Neural cell (in vitro differentiated cells): Measurements from ENCODE around the gene BPTF. TPM values are rescaled to one million over a fixed set of nuclear protein-coding genes. Genes with fewer than 3 reads are reported as not detected.
"Not testable (repeated sequence)": the region's sequence is repeated elsewhere in the genome, so short reads cannot be mapped to it uniquely, and the experiment has no call there.

ENCODE experiments used
- H2AFZ ChIP-seq: fragments of 200-600, 300-800 bp; sonication (generic), shearing (Covaris generic); 2 replicates; pipeline ENCODE4 v1.6.0; 2014; ENCODE audit warnings: low read depth, mild to moderate bottlenecking, antibody characterized with exemption, low read length, moderate library complexity
- H3F3A ChIP-seq: fragments of 200-600 bp; shearing (Covaris generic); 2 replicates; pipeline ENCODE4 v1.6.1; 2016; ENCODE audit warnings: mild to moderate bottlenecking, moderate library complexity, mixed read lengths, antibody characterized with exemption, low read length; ENCODE audit not compliant: insufficient read depth, poor library complexity, severe bottlenecking
- H3K27ac ChIP-seq: fragments of 200-600, 300-800 bp; sonication (generic), shearing (Covaris generic); 2 replicates; pipeline ENCODE4 v1.5.1; 2014; ENCODE audit warnings: mild to moderate bottlenecking, low read length, moderate library complexity
- H3K27me3 ChIP-seq: fragments of 300-800, 200-600 bp; sonication (generic), shearing (Covaris generic); 2 replicates; pipeline ENCODE4 v1.6.0; 2014; ENCODE audit warnings: mild to moderate bottlenecking, low read depth, low read length, moderate library complexity; ENCODE audit not compliant: insufficient read depth
- H3K36me3 ChIP-seq: fragments of 300-800, 200-600 bp; sonication (generic), shearing (Covaris generic); 2 replicates; pipeline ENCODE4 v1.5.1; 2014; ENCODE audit warnings: mild to moderate bottlenecking, antibody characterized with exemption, low read length, moderate library complexity; ENCODE audit not compliant: insufficient read depth
- H3K4me2 ChIP-seq: fragments of 300-800, 200-600 bp; sonication (generic), shearing (Covaris generic); 2 replicates; pipeline ENCODE4 v1.6.0; 2014; ENCODE audit warnings: mild to moderate bottlenecking, low read length
- H3K4me3 ChIP-seq: fragments of 300-800, 200-600 bp; sonication (generic), shearing (Covaris generic); 2 replicates; pipeline ENCODE4 v1.5.1; 2014; ENCODE audit warnings: mild to moderate bottlenecking, low read length, moderate library complexity
- H3K79me2 ChIP-seq: fragments of 200-600 bp; shearing (Covaris generic); replicated peaks from 2 replicates; pipeline ENCODE4 v1.6.0; 2014; ENCODE audit warnings: mild to moderate bottlenecking, low read length, moderate library complexity; ENCODE audit not compliant: insufficient read depth
- H3K9ac ChIP-seq: fragments of 300-800, 200-600 bp; sonication (generic), shearing (Covaris generic); 2 replicates; pipeline ENCODE4 v1.6.1; 2016; ENCODE audit warnings: mild to moderate bottlenecking, low read length, mixed read lengths
- H3K9me2 ChIP-seq: fragments of 200-600 bp; shearing (Covaris generic); 2 replicates; pipeline ENCODE4 v1.6.1; 2016; ENCODE audit warnings: mild to moderate bottlenecking, low read length, mixed read lengths; ENCODE audit not compliant: insufficient read depth
- H3K9me3 ChIP-seq: fragments of 200-600, 300-800 bp; sonication (generic), shearing (Covaris generic); 2 replicates; pipeline ENCODE4 v1.6.1; 2016; ENCODE audit warnings: mild to moderate bottlenecking, mixed run types, low read length, moderate library complexity, mixed read lengths
- H4K20me1 ChIP-seq: fragments of 200-600 bp; shearing (Covaris generic); 2 replicates; pipeline ENCODE4 v1.6.1; 2016; ENCODE audit warnings: mild to moderate bottlenecking, mixed run types; ENCODE audit not compliant: insufficient read depth
- CTCF ChIP-seq: fragments of 450-650 bp; IDR thresholded peaks from 2 replicates; pipeline ENCODE4 v1.5.1; 2014; ENCODE audit warnings: antibody characterized with exemption, mild to moderate bottlenecking, moderate library complexity; ENCODE audit not compliant: poor library complexity, severe bottlenecking
- EP300 ChIP-seq: fragments of 450-650 bp; conservative IDR thresholded peaks from 2 replicates; pipeline ENCODE4 v1.6.1; 2014; ENCODE audit warnings: antibody characterized with exemption, mild to moderate bottlenecking, moderate library complexity; ENCODE audit not compliant: poor library complexity, severe bottlenecking
- EZH2 ChIP-seq: fragments of 200-600, 300-800 bp; shearing (Covaris generic), sonication (generic); IDR thresholded peaks from 2 replicates; pipeline ENCODE4 v1.6.1; 2014; ENCODE audit warnings: antibody characterized with exemption, low read length, borderline replicate concordance, mild to moderate bottlenecking; ENCODE audit not compliant: insufficient read depth, poor library complexity, severe bottlenecking
- MXI1 ChIP-seq: fragments of 450-650 bp; conservative IDR thresholded peaks from 2 replicates; pipeline ENCODE4 v1.6.1; 2014; ENCODE audit warnings: antibody characterized with exemption, mild to moderate bottlenecking; ENCODE audit not compliant: poor library complexity, severe bottlenecking
- POLR2AphosphoS5 ChIP-seq: IDR thresholded peaks from 2 replicates; pipeline ENCODE4 v1.6.1; 2012
- RAD21 ChIP-seq: fragments of 450-650 bp; conservative IDR thresholded peaks from 2 replicates; pipeline ENCODE4 v1.6.1; 2014; ENCODE audit warnings: antibody characterized with exemption, mild to moderate bottlenecking, moderate library complexity
- SMC3 ChIP-seq: fragments of 450-650 bp; conservative IDR thresholded peaks from 2 replicates; pipeline ENCODE4 v1.6.1; 2014; ENCODE audit warnings: antibody characterized with exemption, mild to moderate bottlenecking, moderate library complexity; ENCODE audit not compliant: poor library complexity
- TAF1 ChIP-seq: IDR thresholded peaks from 2 replicates; pipeline ENCODE4 v1.6.1; 2012; ENCODE audit warnings: low read depth
- polyA plus RNA-seq: library from polyadenylated mRNA; depleted of rRNA; stranded (reverse); fragments of >200 nt; gene quantifications from 2 replicates; pipeline ENCODE4 v1.2.3, GENCODE V29; 2014
- TF ChIP-seq, protein P1 (sequence below): IDR thresholded peaks from 2 replicates; pipeline ENCODE4 v1.6.1; 2012; ENCODE audit warnings: borderline replicate concordance

BPTF gene
- polyA plus RNA-seq, 1 donor from 2014 or later = 46.7 TPM

DNA sequence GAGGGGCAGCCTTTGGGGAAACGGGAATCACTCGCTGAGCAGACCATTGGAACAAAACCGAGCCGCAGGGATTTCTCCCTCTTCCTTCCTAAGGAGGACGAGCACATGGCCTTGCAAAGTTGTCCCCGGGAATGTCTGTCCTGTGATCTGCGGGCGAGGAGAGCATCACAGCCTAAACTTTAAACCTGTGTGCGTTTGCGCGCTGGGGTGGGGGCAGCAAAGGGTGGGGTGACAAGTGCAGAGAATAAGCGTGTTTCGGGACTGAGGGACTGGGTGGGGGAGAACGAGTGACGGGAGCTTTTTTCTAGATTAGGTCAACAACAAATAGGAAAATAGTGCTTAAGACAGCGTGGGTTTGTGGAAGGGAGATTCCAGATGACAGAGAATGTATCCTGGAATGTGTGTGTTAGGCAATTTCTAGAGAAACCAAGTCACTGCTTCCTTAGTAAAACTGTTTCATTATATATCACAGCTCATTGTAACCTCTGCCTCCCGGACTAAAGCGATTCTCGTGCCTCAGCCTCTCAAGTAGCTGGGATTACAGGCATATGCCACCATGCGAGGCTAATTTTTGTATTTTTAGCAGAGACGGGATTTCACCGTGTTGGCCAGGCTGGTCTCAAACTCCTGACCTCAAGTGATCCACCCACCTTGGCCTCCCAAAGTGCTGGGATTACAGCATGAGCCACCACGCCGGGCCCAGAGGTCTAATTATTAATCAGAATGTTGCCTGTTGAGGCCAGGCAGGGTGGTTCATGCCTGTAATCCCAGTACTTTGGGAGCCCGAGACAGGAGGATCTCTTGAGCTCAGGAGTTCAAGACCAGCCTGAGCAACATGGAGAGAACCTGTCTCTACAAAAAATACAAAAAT lies 171.2 kb downstream of the BPTF start, which contains the start of gene C17orf58:
TSS of gene C17orf58 (minus strand) at position 169 of the 871 bp plus-strand sequence. CDS start 271 bp downstream, outside the sequence.
- H3K9ac ChIP-seq, H3K9me2 ChIP-seq, H4K20me1 ChIP-seq, H3K27ac ChIP-seq, H3K36me3 ChIP-seq, H2AFZ ChIP-seq, H3K79me2 ChIP-seq, H3K9me3 ChIP-seq, H3F3A ChIP-seq: not testable (repeated sequence)
- H3K4me2 ChIP-seq = peak within 1 kb of the TSS; percentile 41
- H3K4me3 ChIP-seq = peak within 1 kb of the TSS; percentile 61
- peaks cover 22% of the 10 kb centered on the region for H3K27me3 ChIP-seq

- Histone ChIP-seq H3K79me2 (no peaks in the 10 kb centered on the region), H3K9ac (no peak overlapping the region), H3K36me3 (no peaks in the 10 kb centered on the region), H3F3A (peaks cover 5% of the 10 kb centered on the region), H3K9me2 (no peaks in the 10 kb centered on the region), H3K4me2 (no peak overlapping the region), H4K20me1 (no peaks in the 10 kb centered on the region), H3K9me3 (no peaks in the 10 kb centered on the region), H2AFZ (no peak overlapping the region), H3K27ac (no peak overlapping the region), H3K4me3 (no peak overlapping the region), H3K27me3 (peaks cover 22% of the 10 kb centered on the region)
- no peak for TF ChIP-seq RAD21
- TF ChIP-seq, protein P1, sequence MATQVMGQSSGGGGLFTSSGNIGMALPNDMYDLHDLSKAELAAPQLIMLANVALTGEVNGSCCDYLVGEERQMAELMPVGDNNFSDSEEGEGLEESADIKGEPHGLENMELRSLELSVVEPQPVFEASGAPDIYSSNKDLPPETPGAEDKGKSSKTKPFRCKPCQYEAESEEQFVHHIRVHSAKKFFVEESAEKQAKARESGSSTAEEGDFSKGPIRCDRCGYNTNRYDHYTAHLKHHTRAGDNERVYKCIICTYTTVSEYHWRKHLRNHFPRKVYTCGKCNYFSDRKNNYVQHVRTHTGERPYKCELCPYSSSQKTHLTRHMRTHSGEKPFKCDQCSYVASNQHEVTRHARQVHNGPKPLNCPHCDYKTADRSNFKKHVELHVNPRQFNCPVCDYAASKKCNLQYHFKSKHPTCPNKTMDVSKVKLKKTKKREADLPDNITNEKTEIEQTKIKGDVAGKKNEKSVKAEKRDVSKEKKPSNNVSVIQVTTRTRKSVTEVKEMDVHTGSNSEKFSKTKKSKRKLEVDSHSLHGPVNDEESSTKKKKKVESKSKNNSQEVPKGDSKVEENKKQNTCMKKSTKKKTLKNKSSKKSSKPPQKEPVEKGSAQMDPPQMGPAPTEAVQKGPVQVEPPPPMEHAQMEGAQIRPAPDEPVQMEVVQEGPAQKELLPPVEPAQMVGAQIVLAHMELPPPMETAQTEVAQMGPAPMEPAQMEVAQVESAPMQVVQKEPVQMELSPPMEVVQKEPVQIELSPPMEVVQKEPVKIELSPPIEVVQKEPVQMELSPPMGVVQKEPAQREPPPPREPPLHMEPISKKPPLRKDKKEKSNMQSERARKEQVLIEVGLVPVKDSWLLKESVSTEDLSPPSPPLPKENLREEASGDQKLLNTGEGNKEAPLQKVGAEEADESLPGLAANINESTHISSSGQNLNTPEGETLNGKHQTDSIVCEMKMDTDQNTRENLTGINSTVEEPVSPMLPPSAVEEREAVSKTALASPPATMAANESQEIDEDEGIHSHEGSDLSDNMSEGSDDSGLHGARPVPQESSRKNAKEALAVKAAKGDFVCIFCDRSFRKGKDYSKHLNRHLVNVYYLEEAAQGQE = no peak
- TF ChIP-seq TAF1 = no peak
- no peak for TF ChIP-seq CTCF
- TF ChIP-seq EP300 = no peak
- no peak for TF ChIP-seq EZH2
- no peak for TF ChIP-seq SMC3
- TF ChIP-seq MXI1 = no peak
- no peak for TF ChIP-seq POLR2AphosphoS5
Observed at GRCh38 chr17:67998466-67998865, 173.2 kb downstream of the BPTF start.
